GM19372 (cell line): ENCODE measurements around the gene PCIF1.
A peak's percentile ranks its signal among the peaks of the same experiment; 100 is the strongest.

Source experiments
- ATAC-seq: cut with Tn5 transposase; IDR thresholded peaks from one replicate; pipeline ENCODE4 v1.9.1; 2021; ENCODE audit warnings: mild to moderate bottlenecking, low read depth, moderate library complexity; ENCODE audit not compliant: unreplicated experiment

The PCIF1 gene

DNA sequence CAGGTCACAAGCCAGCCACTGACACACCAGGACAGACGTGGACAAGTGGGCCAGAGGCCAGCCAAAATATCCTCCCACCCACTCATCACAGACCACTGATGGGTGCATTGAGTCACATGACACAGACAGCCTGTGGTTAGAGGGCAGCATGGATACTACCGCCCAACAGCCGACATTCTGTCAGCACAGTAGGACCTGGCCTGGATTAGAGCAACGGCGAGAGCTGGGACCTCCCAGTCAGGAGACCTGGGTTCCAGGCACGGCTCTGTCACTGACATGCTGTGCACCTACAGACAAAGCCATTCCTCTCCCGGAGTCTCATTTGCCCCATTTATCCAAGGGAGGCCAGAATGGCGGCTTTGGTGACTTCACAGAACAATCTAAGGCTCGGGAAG, 29.5 kb downstream of the PCIF1 start:
- no peak for ATAC-seq

DNA sequence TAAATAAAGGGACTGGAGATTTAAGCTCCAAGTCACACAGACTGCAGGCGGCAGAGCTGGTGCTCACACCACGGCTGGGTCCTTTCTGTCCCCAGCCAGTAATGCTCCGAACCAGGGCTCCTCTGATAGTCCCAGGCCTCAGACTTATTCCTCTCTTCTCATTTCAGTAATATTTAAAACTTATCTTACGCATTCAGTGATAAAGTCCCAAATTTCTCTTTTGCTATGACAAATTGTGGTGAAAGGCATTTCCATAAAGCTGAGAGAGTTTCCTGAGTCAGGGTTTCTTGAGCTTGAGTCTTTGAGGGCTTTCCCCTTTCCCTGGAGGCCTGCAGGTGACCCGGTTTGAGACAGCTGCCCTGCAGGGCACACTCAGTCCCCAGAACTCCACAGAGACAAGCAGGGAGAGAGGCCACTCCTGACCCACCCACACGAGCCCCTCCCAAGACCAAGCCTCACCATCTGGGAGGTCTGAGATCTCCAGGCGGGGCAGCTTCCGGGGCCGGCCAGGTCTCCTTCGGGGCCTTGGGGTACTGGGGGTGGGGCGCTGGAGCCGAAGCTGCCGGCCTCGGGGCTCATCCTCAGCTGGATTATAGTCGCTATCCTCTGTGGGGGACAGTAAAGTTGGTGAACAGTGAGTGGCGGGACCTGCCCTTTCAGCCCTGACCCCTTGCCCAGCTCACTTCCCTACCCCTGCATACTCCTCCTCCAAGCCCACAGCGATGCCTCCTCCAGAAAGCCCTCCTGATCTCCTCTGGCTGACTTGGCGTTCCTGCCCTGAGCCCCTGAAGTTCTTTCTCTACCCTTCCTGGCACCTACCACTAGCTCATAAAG, 30.9 kb downstream of the PCIF1 start:
- ATAC-seq: no peak

DNA sequence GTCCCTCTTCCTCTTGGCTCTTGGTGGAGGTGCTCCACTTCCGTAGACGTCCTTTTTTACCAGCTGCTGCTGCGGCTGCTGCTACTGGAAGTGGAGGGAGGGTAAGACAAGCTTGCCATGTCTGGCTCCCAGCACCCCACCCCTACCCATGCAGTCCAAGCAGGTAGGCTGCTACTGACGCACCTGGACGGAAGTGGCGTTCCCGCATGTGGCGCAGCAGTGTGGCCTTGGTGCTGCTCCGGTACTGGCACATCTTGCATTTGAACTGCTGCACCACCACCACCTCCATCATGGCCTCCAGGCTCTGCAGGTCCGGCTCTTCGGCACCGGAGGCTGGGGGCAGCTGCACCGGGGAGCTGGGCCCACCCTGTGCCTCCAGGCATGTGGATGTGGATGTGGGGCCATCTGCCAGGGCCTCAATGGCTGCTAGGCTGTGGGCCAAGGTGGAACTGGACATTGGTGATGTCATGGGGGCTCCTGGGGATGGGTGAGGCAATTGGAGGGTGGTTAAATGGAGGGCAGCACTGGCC, 33.1 kb downstream of the PCIF1 start:
- ATAC-seq: no peak

DNA sequence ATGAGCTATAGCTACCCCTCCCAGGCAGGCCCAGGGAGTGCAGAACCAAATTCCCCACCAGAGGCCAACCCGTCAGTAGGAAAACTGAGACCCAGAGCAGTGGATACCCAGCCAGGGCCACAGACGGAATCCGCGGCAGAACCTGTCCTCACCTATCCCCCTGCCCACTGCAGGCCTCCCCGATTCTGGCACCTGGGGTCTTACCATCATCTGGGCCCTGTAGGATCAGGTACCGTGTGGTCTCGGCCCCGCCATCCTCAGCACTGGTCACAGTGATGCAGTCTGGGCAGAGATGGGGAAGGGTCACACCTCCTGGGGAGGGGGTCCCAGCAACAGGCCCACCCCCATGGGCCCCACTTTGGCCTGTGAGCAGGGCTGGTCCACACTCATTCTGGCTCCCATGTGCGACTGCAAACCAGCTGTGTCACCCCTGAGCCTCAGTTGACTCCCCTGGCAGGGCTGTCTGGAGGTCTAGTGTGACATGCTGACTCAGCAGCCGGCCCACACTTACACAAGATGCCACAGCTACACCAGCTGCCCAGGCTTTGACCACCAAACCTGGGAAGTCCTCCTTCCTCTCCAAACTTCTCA, 33.7 kb downstream of the PCIF1 start:
- ATAC-seq: no peak

- ATAC-seq: no peak
Observed at GRCh38 chr20:45968801-45969711, 34.6 kb downstream of the PCIF1 start.

DNA sequence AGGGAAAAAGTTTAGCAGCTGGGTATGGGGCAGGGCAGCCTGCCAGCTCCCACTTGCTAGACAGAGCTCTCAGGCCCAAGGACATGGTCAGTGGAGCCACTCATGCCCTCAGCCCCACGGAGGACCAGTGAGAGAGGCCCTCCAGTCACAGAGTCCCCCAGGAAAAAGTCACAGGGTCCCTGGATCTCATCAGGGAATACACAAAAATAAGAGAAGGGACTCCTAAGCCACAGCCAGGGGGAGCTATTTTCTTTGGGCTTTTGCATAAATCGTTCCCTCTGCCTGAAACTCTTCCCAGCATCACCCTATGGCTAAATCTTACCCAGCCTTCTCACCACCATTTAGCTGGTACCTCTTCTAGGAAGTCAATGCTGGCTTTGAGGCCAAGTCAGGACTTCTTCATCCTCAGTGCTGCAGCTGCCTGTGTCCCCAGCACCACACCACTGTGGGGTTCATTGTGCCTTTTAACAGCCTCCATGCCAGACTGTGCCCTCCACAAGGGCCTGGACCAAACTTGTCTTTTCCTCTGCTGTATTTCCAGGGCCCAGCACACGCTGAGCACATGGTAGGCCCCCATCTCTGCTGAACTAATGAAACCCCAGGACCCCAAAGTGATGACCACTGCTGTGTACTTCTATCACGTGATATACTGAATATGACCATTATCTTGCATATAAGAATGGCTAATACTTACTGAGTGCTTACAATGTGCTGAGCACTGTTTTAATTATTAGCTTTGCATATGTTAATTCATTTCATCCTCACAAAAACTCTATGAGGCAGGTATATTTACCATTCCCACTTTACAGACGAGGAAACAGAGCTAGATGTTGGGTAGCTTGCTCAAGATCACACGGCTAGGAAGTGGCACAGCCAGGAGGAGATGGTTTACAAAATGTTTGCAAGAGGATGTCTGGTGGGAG, 35.5 kb downstream of the PCIF1 start:
- no peak for ATAC-seq

DNA sequence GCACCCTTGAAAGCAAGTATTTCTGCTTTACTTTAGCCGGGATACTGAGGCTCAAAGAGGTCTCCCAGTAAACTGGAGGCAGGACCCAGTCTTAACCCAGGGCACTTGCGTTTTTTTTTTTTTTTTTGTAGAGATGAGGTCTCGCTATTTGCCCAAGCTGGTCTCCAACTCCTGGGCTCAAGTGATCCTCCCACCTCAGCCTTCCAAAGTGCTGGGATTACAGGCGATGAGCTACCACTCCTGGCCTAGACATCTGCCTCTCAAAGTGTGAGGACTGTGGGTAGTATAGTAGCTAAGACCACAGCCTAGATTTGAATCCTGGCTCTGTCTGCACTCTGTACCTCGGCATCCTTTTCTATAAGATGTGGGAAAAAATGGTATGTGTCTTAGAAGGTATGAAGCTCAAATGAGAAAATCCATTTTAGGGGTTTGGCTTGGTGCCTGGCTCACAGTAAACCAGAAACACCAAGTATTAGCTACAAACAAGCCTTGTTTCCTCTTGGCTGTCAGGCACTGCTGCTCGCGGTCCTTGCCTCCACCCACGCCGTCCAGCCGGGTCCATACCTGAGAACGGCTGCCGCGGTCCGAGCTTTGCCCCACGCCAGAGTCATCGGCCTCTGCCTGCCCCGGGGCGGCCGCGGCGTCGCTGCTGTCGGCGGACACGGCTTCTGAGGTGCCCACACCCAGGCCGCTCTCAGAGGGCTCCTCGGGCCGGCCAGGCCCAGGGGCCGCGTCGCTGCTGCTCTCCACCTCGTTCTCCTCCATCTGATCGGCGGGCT, 36.4 kb downstream of the PCIF1 start:
- peak; percentile 4 for ATAC-seq

DNA sequence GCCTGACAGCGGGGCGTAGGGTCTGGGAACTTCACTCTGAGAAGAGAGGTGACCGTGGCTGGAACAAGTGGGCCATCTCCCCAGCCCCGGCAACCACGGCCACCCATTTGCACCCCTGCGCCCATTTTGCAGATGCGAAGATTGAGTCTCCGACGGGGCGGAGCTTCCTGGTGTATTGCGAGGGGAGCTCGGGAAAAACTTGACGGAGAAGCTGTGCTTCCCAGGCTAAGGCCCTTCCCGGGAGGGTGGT, 36.9 kb downstream of the PCIF1 start:
- peak; percentile 4 for ATAC-seq

DNA sequence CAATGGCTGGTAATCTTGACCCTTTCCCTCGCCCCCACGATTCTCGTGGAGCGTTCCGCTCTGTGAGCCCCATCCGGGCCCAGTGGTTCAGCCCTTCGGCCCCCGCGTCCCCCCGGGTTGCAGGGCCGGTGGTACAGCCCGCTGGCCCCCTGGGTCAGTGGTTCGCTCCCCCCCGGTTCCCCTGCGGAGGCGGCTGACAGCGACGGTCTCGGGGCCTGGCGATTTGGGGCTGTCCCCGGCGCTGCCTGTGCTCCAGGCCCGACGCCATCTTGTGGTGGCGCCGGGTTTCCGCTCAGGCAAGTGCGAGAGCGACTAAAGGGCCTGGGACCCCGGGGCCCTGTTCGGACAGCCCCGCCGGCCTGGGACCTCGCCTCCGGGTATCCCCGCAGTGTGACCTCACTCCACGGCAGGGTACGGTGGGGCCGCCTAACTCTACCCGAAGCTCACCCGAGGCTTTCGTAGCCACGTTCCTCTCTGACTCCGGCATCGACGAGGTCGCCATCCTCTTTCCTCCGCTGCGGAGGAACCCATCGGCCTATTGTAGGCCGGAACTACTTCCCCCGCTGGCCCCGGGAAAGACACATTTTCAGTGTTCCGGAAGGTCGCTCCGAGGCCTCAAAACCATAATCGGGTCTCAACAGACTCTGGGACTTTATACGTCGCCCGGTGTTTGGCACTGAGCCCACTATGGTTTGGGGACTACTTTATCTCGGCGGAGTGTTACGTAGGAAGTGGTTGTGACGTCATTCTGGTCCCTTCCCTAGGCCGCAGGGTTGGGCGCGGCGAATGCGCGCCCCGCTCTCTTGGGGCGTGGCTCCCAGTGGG, 37.4 kb downstream of the PCIF1 start, which contains the start of gene ZNF335:
Gene ZNF335, minus strand, starts transcription at position 529 of the 825 bp plus-strand sequence. CDS start 793 bp downstream, outside the sequence.
- peak; percentile 66 for ATAC-seq

- no peak for ATAC-seq
Observed at GRCh38 chr20:45972500-45973183, 38.2 kb downstream of the PCIF1 start.

DNA sequence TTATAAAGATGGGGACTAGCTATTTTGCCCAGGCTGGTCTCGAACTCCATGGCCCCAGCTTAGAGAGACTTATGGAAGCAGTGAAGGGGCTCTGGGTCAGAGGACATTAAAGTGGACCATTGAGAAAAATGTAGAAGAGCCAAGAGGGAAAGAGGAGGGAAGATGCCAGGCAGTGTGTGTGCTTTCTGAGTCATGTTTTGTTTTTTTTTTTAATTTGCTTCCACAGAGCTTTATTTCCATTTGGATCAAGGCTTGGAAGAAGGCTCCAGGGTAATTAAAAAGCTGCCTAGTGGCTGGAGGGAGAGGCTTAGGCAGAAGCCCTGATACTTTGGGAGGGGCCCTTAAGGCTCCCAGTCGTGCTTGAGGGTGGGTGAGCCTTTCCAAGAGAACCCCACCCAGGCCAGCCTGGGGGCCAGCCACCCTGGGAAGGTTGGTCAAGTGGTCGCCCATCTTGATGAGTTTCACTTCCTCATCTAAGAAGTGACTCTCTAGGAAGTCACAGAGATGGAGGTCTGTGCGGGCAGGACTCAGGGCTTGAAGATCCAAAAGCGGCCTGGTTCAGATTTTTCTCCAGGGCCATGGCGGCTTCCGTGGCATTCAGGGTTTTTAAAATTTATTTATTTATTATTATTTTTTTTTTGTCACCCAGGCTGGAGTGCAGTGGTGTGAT, 40.5 kb downstream of the PCIF1 start:
- no peak for ATAC-seq

DNA sequence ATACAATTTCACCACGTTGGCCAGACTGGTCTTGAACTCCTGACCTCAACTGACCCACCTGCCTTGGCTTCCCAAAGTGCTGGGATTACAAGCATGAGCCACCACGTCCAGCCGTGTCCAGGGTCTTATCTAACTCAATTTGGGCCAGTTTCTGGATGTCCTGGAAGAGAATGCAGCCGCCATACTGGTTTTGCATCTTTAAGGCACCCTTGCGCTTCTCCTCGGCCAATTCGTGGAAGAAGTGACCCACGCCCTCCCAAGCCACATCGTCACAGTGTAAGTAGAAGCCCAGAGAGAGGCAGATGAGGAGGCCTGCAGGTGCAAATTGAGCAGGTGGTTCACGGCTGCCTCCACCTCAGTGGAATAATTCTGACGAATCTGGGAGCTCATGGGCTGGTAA, 41.2 kb downstream of the PCIF1 start:
- no peak for ATAC-seq

- no peak for ATAC-seq
Observed at GRCh38 chr20:45976086-45976485, 41.6 kb downstream of the PCIF1 start.

GRCh38 chr20:45981261-45981660, 46.8 kb downstream of the PCIF1 start:
- ATAC-seq: no peak

GRCh38 chr20:45983279-45983743, 48.8 kb downstream of the PCIF1 start:
- no peak for ATAC-seq

DNA sequence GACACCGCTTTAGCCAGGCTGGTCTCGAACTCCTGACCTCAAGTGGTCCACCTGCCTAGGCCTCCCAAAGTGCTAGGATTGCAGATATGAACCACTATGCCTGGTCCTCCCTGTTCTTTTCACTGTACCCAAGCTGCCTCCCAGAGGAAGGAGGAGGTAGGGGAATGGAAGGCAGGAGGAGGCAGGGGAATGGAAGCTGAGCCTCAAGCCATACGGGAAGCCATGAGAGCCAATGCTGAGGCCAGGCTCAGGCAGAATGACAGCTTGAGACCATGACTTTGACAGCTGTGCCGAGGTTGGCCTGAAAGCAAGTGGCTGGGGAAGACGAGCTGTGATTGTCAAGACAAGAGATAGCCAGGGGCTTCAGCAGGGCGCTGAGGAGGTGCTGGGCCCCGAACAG, 51.1 kb downstream of the PCIF1 start:
- no peak for ATAC-seq

GRCh38 chr20:45987108-45987780, 52.8 kb downstream of the PCIF1 start:
- ATAC-seq: no peak
